Measurements from ENCODE around the gene PRM3.

PRM3 gene, protein sequence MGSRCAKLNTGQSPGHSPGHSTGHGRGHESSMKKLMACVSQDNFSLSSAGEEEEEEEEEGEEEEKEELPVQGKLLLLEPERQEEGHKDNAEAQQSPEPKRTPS

DNA sequence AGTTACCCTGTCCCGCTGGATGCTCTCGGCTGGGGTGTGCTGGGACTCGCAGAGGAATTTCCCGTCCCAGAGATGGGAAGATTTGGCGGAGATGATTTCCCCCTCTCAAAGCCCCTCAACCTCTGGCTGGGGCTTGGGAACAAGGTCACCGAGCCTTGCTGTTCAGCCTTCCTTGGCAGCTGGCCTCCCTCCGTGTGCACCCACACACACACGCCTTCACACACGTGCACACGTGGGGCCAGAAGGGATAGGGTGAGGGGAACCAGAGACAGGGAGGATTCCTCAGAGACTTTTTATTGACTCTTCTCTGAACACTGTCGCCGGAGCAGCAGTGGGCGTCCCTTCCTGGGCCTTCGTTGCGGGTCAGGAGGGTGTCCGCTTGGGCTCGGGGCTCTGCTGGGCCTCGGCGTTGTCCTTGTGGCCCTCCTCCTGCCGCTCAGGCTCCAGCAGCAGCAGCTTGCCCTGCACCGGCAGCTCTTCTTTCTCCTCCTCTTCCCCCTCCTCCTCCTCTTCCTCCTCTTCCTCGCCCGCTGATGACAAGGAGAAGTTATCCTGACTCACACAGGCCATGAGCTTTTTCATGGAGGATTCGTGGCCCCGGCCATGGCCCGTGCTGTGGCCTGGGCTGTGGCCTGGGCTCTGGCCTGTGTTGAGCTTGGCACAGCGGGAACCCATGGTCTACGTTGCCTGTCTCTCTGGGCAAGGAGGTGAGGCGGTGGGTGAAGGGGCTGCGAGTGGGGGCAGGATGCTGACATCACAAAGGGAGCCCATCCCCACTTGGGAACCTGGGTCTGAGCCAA, at the start of gene PRM3:
PRM3 (minus strand) TSS at position 709 of the 800 bp plus-strand sequence; CDS start at position 675, 34 bp downstream.
- no peak for FAIRE-seq

DNA sequence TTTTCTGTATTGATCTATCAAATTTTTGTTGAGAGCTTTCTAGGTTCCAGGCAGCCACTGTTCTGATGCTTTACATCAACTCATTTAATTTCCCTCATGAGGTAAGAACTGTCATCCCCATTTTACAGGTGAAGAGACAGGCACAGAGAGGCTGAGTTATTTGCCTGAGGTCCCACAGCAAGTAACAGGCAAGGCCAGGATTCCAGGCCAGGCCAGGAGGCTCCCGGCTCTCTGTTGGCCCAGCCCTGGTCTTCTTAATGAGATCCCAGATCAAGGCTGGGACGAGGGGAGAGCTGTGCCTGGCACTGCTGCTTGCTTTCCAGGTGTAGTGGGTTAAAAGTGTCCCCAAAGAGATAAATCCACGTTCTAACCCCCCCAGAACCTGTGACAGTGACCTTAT, 49.4 kb upstream of the PRM3 start:
- FAIRE-seq: no peak

DNA sequence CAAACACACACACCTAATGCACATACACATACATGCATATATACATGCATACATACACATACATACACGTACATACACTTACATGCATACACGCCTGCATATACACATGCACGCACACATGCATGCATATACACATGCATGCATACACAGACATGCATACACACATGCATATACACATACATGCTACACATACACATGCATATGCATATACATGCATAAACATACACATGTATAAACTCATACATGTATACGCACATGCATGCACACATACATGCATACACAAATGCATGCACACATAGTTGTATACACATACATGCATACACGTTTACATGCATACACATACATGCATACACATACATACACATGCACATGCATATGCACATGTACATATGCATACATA, 48.2 kb upstream of the PRM3 start:
- FAIRE-seq: no peak

DNA sequence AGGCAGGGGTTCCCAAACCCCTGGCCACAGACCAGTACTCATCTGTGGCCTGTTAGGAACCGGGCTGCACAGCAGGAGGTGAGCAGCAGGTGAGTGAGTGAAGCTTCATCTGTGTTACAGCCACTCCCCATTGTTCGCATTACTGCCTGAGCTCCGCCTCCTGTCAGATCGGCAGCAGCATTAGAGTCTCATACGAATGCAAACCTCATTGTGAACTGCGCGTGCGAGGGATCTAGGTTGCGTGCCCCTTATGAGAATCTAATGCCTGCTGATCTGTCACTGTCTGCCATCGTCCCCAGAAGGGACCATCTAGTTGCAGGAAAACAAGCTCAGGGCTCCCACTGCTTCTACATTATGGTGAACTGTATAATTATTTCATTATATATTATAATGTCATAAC, 46.7 kb upstream of the PRM3 start:
- FAIRE-seq: no peak

DNA sequence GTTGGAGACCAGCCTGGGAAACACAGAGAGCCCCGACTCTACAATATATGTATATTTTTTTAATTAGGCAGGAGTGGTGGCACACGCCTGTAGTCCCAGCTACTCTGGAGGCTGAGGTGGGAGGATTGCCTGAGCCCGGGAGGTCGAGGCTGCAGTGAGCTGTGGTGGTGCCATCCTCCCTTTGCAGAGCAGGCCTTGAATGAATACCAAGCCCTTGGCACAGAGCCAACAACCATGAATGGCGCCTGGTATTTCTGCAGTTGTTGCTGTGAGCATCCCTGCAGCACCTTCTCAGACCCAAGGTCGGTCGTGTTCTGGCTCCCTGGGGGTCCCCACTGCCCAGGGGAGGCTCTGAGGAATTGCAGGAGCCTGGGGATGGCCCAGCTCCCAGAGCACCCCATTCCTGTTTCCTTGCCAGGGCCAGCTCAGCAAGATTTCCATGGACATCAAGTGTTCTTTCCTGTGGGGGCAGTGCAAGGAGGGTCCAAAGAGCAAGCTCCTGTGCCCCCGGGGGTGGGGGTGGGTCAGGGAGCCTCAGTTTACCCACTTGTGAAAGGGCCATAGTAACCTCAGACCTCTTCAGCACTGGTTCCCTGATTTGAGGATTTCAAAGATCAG, 46.2 kb upstream of the PRM3 start:
- no peak for FAIRE-seq

DNA sequence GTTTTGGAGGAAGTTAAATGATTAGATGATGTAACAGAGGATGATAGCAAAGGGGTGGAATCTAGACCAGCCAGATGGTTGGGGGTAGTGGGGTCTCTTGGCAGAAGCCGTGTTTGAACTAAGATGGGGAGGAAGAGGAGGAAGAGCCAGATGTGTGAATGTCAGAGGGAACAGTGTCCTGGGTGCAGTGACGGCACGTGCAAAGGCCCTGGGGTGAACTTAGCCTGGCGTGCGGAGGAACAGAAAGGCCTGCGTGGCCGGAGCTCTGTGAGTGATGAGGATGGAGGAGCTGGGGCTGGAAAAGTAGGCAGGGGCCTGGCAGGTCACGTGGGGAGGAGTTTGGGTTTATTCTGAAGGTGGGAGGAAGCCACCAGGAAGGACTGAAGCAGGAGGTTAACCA, 45.4 kb upstream of the PRM3 start:
- no peak for FAIRE-seq

DNA sequence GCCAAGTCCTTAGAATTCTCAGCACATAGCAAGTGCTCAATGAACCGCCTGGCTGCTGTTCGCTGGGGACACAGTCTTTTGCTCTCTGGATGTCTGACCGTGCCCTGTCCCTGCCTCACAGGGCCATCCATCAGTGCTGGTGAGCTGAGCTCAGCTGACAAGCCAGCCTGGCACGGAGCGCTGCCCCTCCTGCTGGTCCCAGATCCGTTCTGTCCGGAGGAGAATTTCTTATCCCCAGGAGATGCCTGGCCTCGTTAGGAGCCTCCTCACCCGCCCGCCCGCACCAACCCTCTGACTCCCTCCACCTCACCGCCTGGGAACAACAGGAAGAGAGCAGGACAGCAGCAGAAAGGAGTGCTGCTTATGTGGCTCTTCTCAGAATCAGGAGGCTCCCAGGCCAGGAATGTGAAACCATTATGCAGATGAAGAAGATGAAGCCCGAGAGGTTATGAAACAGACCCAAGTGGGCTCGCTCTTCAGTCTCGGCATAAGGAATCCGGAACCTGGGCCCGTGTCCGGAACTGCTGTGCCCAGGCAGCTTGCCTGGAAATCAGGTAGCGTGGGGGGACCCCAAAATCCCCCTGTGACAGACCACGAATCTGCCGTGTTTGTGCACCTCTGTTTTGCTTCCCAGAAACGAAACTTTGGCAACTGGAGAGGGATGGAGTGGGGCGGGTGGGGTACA, 43.0 kb upstream of the PRM3 start:
- no peak for FAIRE-seq

DNA sequence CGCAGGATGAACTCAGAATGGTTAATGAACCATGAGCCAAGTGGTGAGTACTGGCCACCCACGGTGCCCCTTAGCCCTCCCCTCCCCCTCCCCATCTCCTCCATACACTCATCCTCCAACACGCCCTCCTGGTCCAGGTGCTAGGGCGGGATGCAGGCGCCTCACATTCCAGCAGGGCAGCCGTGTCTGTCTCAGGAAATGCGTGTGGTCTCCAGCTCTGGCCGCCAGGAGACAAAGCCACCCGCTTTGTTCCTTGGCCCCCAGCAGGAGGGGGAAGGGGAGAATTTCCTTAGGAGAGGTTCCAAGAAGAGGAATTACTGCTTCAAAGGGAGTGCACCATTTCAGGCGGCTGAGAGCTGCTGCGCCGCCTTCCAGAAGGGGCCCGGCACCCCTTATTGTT, 42.1 kb upstream of the PRM3 start:
- FAIRE-seq: no peak

DNA sequence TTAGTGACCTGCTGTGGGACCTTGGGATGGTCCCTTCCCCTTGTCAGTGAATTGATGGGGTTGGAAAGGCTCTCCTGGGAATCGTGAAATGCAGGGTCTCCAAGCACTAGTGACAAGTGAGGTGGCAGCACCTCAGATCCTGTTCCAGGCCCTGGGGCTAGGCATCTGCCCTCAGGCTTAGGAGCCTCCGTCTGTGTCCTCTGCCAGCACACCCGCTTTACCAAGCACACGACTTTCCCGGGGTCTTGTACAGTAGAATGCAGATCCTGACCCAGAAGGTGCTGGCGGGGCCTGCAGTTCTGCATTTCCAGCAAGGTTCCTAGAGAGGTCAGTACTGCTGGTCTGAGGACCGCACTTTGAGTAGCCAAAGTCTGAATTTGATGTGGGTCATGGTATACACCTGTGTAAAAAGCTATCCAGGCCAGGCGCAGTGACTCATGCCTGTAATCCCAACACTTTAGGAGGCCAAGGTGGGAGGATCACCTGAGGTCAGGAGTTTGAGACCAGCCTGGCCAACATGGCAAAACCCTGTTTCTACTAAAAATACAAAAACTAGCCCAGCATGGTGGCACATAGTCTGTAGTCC, 41.0 kb upstream of the PRM3 start:
- FAIRE-seq: no peak

DNA sequence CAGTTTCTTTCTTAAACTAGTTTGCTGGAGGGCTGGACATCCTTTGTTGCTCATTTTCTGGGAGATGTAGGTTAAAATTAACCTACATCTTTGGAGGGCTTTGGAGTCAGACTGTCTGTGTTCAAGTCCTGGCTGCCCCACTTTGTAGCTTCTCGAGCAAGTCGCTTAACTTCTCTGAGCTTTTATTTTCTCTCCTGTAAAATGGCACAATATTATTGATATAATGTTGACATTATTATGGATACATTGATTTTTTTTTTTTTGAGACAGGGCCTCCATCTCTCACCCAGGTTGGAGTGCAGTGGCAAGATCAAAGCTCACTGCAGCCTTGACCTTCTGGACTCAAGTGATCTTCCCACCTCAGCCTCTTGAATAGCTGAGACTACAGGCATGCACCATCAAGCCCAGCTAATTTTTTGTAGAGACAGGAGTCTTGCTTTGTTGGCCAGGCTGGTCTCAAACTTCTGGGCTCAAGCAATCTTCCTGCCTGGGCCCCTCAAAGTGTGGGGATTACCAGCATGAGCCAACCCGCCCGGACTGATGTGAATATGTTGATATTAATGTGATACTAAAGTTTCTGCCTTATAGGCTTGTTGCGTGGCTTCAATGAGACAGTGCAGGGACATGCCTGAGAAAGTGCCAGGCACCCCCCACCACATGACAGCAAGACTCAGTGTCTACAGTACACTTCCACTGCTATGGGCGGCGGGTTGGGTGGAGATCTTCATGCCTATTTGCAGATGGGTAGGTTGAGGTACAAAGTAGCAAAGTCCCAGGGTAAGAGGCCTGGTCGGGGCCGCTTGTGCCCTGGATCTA, 40.3 kb upstream of the PRM3 start:
- no peak for FAIRE-seq

DNA sequence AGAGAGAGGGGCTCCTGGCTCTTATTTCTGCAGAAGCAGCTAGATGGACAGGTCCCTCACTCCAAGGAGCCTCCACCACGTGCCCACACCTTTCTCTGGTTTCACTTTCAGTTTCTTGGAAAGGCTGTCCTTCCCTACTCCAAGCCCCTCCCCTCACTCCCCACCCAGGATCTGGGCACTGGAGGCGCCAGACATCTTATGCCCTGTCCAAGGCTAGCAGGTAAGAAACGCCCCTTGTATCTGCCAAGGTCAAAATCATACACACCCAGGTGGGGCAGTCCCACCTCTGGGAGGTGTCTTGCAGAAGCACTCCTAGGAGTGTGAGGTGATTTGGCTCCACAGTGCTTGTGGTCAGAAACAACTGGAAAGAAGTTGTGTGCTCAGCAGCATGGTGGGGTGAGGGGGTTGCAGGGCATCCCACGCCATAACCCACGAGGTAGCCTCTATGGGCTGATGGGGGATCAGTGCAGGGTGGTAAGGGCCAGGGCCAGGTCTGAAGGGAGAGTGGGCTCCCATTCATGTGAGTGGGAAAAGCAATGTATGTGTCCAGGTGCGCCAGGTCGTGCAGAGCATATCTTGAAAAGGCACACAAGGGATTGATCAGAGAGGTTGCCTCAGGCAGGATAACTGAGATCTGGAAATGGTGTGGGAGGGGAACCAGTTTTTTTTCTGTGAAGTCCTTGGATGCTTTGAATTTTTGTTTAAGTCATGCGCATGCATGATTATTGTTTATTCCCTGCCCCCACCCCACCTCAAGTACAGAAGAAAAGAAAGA, 39.5 kb upstream of the PRM3 start:
- no peak for FAIRE-seq

DNA sequence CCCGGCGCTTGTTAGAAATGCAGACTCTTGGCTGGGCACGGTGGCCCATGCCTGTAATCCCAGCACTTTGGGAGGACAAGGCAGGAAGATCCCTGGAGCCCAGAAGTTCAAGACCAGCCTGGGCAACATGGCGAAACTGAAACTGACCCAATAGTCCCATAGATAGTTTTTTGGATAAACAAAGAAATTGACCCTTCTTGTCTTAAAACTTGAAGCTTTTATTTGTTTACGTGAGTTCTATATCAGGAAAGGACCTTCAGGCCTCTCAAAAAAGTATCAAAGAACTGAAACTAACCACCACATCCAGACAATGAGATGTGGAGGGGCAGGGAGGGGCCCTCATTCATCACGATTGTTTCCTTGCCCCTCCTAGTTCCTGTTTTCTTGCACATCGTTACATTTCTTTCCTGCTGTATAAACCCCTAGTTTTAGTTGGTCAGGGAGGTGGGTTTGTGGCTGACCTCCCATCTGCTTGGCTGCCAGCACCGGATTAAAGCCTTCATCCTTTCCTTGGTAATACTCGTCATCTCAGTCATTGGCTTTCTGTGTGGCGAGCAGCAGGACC, 37.6 kb upstream of the PRM3 start:
- FAIRE-seq: no peak

DNA sequence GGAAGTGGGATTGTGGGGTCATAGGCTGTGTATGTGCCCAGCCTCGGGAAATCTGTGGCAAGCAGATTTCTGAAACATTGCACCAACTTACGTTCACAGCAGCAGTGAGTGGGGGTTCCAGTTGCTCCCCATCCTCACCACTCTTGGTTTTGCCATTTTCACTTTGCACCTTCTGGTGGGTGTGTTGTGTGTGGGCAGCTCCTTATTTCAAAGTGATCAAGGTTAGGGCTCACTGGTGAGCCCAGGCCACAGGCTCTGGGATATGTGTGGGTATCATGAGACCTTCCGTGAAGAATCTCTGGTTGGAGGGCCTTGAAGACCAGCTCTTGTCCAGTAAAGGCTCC, 37.2 kb upstream of the PRM3 start:
- FAIRE-seq: no peak

DNA sequence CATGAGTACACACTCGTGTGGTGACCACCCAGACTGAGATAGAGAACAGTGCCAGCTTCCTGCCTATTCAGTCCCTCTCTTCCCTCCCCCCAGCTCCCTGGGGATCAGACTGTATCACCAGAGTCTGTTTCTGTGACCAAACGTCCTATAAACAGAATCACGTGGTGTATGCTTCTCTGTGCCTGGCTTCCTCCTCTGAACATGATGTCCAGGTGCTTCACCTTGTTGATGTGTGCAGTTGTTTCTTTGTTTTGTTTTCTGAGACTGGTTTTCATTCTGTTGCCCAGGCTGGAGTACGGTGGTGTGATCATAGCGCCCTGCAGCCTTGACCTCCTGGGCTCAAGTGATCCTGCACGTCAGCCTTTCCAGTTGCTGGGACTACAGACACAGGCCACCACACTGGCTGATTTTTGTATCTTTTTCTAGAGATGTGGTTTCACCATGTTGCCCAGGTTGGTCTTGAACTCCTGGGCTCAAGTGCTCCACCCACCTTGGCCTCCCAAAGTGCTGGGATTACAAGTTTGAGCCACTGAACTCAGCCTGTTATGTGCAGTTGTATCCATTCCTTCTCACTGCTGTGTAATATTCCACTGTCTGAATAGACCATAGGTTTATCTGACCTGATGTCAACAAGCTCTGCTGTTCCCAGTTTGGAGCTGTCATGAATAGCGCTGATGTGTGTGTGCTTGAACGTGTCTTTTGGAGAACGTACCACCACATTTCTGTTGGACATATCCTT, 36.6 kb upstream of the PRM3 start:
- FAIRE-seq: no peak

DNA sequence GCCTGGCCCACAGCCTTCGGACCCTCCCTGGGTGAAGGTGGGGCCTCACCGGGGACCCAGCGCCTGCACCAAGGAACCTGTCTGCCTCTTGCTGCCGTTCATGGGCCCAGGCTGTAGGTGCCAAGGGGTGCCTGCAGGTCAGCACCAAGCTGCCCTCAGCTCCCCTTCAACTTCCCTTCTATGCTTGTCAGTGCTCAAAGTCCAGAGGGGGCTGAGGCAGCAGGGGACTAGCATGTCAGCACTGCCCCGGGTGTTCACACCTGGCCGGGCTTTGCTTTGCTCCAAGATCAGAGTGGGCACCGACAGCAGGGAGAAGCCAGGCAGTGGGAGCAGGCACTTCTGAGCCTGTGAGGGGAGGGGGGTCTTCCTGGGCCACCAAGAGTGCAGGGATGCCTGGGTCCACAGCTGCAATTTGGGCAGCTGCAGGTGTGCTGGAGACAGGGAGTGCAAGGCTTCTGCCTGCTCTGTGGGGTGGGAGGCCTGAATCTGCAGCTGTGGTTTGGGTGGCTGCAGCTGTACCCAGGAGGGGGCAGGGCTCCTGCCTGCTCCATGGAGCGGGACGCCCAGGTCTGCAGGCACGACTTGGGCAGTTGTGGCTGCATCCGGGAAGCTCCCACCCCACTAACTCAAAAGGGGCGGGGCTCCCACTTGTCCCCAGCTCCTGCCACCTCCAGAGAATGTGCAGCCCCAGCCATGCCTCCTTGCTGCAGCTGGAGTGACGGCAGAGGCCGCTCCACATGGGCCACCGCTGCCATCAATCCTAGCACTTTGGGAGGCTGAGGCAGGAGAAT, 35.3 kb upstream of the PRM3 start:
- no peak for FAIRE-seq

DNA sequence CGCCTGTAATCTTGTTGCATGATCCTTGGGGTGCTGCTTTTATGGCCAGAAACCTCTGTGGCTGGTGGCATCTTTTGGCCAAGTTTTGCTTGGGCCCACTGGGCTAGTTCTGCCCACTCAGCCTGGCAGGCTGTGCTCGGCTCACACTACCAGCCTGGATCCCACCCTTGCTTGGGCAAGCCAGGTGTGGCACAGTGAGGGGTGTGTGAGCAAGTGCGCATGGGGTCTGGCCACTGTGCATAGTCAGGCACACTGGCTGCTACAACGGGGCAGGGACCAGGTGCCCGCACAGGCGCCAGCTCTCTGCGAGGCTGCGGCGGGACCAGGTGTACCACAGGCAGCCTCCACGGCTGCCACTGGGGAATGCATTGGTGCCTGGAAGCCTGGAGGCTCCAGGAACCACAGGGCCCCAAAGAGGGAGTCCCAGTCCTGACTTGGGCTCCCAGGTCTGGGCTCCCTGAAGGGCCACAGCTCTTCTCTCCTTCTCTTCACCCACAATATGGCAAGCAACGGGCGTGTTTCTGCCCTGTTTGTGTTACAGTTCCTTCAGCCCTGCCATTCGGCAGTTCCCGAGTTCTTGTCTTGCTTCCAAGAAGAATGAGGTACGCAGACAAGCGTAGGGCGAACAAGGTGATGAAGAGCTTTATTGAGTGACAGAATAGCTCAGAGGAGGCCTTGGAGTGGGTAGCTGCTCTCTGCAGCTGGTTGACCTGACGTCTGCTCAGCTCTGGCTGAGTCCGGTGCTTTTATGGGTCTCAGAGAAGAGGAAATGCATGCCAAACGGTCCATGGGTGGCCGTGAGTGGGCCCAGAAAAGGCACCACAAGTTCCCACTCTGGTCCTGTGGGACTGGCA, 34.4 kb upstream of the PRM3 start:
- FAIRE-seq: no peak

DNA sequence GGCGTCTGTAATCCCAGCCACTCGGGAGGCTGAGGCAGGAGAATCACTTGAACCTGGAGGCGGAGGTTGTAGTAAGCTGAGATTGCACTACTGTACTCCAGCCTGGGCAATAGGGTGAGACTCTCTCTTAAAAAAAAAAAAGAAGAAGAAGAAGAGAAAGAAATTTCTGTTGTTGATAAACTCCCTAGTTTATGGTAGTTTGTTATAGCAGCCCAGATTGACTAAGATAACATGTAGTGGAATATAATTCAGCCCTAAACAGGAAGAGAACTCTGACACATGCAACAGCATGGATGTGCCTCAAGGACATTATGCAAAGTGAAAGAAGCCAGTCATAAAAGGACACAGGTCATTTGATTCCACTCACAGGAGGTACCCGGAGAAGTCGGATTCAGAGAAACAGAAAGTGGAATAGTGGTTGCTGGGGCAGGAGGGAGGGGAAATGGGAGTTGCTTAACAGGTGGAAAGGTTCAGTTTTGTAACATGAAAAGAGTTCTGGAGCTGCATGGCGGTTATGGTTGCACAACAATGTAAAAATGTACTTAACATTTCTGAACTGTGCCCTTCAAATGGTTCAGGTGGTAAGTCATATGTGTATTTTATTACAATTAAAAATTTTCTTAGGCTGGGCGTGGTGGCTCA, 33.7 kb upstream of the PRM3 start:
- no peak for FAIRE-seq

DNA sequence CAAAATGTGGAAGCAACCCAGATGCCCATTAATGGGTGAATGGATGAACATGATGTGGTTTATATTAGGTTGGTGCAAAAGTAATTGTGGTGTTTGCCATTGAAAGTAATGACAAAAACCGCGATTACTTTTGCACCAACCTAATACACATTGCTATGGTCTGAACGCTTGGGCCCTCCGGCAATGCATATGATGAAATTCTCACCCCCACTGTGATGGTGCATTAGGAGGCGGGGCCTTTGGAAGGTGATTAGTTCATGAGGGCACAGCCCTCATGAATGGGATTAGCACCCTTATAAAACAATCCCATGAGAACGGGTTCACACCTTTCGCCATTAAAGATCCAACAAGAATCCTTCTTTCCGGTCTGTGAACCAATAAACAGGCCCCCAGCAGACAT, 33.0 kb upstream of the PRM3 start:
- FAIRE-seq: no peak
